IMR-90 (cell line): Measurements from ENCODE around the gene NPTX1. TPM values are rescaled to one million over a fixed set of nuclear protein-coding genes. Genes with fewer than 3 reads are reported as not detected.
A peak's percentile ranks its signal among the peaks of the same experiment; 100 is the strongest.

Source experiments
- ATAC-seq: fragments of 200-7000 bp; cut with Tn5 transposase; 2 replicates; pipeline ENCODE4 v1.9.1; 2020; ENCODE audit warnings: low read depth, mild to moderate bottlenecking, moderate library complexity
- BruUV-seq: library from RNA; stranded (reverse); fragments of 400-500 nt; replicated peaks from 2 replicates; lab custom pipeline; 2021; lab: Mats Ljungman, UMichigan
- CTCF ChIA-PET: fragments of 300-600 bp; formaldehyde crosslinking; extraction: SDS; loops from one replicate; lab custom pipeline; 2021; ENCODE audit warnings: antibody characterized with exemption; lab: Yijun Ruan, JAX
- POLR2A ChIA-PET: fragments of 300-600 bp; sonication (Branson Sonifier 250); formaldehyde crosslinking; loops from one replicate; lab custom pipeline; 2022; ENCODE audit warnings: antibody characterized with exemption; ENCODE audit not compliant: unreplicated experiment; lab: Charles Lee
- DNase-seq: peaks from one replicate; pipeline ENCODE4 v3.0.0; 2013
- H2AFZ ChIP-seq: replicated peaks from 2 replicates; pipeline ENCODE3; 2013; ENCODE audit warnings: low read length, mild to moderate bottlenecking; ENCODE audit not compliant: poor library complexity
- H2AK5ac ChIP-seq: 2 replicates; pipeline ENCODE4 v1.6.1; 2013; ENCODE audit warnings: low read depth, low read length, inconsistent platforms
- H2AK9ac ChIP-seq: replicated peaks from 2 replicates; pipeline ENCODE3; 2013; ENCODE audit warnings: mild to moderate bottlenecking, low read depth, low read length, moderate library complexity; ENCODE audit not compliant: poor library complexity
- H2BK120ac ChIP-seq: 2 replicates; pipeline ENCODE4 v1.6.1; 2013; ENCODE audit warnings: low read depth, low read length, inconsistent platforms
- H2BK15ac ChIP-seq: 3 replicates; pipeline ENCODE4 v1.6.1; 2013; ENCODE audit warnings: low read depth, low read length, inconsistent platforms
- H2BK20ac ChIP-seq: 2 replicates; pipeline ENCODE4 v1.6.1; 2013; ENCODE audit warnings: low read depth, mild to moderate bottlenecking, inconsistent platforms, low read length, moderate library complexity
- H2BK5ac ChIP-seq: 2 replicates; pipeline ENCODE4 v1.6.1; 2013; ENCODE audit warnings: mild to moderate bottlenecking, low read depth, low read length, inconsistent platforms; ENCODE audit not compliant: poor library complexity, severe bottlenecking
- H3K14ac ChIP-seq: replicated peaks from 2 replicates; pipeline ENCODE4 v1.6.1; 2013; ENCODE audit warnings: low read depth, low read length, inconsistent platforms
- H3K18ac ChIP-seq: 2 replicates; pipeline ENCODE4 v1.6.1; 2013; ENCODE audit warnings: low read depth, low read length, control low read depth
- H3K23ac ChIP-seq: 2 replicates; pipeline ENCODE4 v1.6.1; 2013; ENCODE audit warnings: low read depth, low read length, inconsistent platforms
- H3K27ac ChIP-seq: 2 replicates; pipeline ENCODE4 v1.5.1; 2013; ENCODE audit warnings: mild to moderate bottlenecking, control low read depth, low read length; ENCODE audit not compliant: insufficient read depth
- H3K27me3 ChIP-seq: 2 replicates; pipeline ENCODE4 v1.6.1; 2013; ENCODE audit warnings: low read length; ENCODE audit not compliant: control insufficient read depth, insufficient read depth
- H3K36me3 ChIP-seq: 2 replicates; pipeline ENCODE4 v1.6.1; 2013; ENCODE audit warnings: low read length, mixed read lengths; ENCODE audit not compliant: control insufficient read depth, insufficient read depth
- H3K4ac ChIP-seq: 2 replicates; pipeline ENCODE4 v1.6.1; 2013; ENCODE audit warnings: low read depth, low read length, inconsistent platforms
- H3K4me1 ChIP-seq: 2 replicates; pipeline ENCODE4 v1.6.1; 2013; ENCODE audit warnings: low read length, mixed read lengths; ENCODE audit not compliant: control insufficient read depth, insufficient read depth
- H3K4me2 ChIP-seq: 2 replicates; pipeline ENCODE4 v1.6.1; 2013; ENCODE audit warnings: low read depth, mild to moderate bottlenecking, control low read depth, low read length, moderate library complexity
- H3K4me3 ChIP-seq: 2 replicates; pipeline ENCODE4 v1.5.1; 2013; ENCODE audit warnings: low read depth, mild to moderate bottlenecking, control low read depth, low read length, moderate library complexity; ENCODE audit not compliant: insufficient read depth
- H3K56ac ChIP-seq: 2 replicates; pipeline ENCODE4 v1.6.1; 2013; ENCODE audit warnings: low read length, inconsistent platforms; ENCODE audit not compliant: insufficient read depth; ENCODE audit errors: extremely low read depth
- H3K79me1 ChIP-seq, 2 experiments: 2 replicates each; pipeline ENCODE4 v1.6.1; 2013; ENCODE audit warnings: low read length in 2 of 2, inconsistent platforms in 1 of 2, low read depth in 1 of 2
- H3K9ac ChIP-seq: 2 replicates; pipeline ENCODE4 v1.6.1; 2013; ENCODE audit warnings: low read depth, low read length, control low read depth
- H3K9me1 ChIP-seq: 2 replicates; pipeline ENCODE4 v1.6.1; 2013; ENCODE audit warnings: low read length, inconsistent platforms; ENCODE audit not compliant: insufficient read depth
- H3K9me3 ChIP-seq: 2 replicates; pipeline ENCODE4 v1.6.1; 2013; ENCODE audit warnings: low read length; ENCODE audit not compliant: control insufficient read depth, insufficient read depth
- H4K20me1 ChIP-seq: 2 replicates; pipeline ENCODE4 v1.6.1; 2013; ENCODE audit warnings: low read length, inconsistent platforms; ENCODE audit not compliant: insufficient read depth
- H4K5ac ChIP-seq: 2 replicates; pipeline ENCODE4 v1.6.1; 2013; ENCODE audit warnings: mild to moderate bottlenecking, low read depth, low read length, control low read depth
- H4K8ac ChIP-seq, 2 experiments: 2 replicates each; pipeline ENCODE4 v1.6.1; 2013; ENCODE audit warnings: low read depth in 2 of 2, low read length in 2 of 2, control low read depth in 1 of 2, inconsistent platforms in 1 of 2
- H4K91ac ChIP-seq: 2 replicates; pipeline ENCODE4 v1.6.1; 2013; ENCODE audit warnings: low read depth, low read length, inconsistent platforms; ENCODE audit not compliant: insufficient read depth
- MAZ ChIP-seq: IDR thresholded peaks from 2 replicates; pipeline ENCODE4 v1.6.1; 2012; ENCODE audit warnings: low read depth, mild to moderate bottlenecking, low read length, improper control_type of control experiment, moderate library complexity, borderline replicate concordance
- MXI1 ChIP-seq: IDR thresholded peaks from 2 replicates; pipeline ENCODE4 v1.6.1; 2012; ENCODE audit warnings: low read depth, mild to moderate bottlenecking, low read length, moderate library complexity, borderline replicate concordance
- NFE2L2 ChIP-seq: fragments of 150-350 bp; IDR thresholded peaks from 2 replicates; pipeline ENCODE4 v1.6.1; 2016; ENCODE audit warnings: low read depth, mild to moderate bottlenecking, low read length
- POLR2A ChIP-seq: IDR thresholded peaks from 2 replicates; pipeline ENCODE4 v1.6.1; 2012; ENCODE audit warnings: mild to moderate bottlenecking, low read depth, low read length
- RCOR1 ChIP-seq: IDR thresholded peaks from 2 replicates; pipeline ENCODE4 v1.6.1; 2012; ENCODE audit warnings: mild to moderate bottlenecking, low read length, improper control_type of control experiment; ENCODE audit not compliant: insufficient replicate concordance
- RFX5 ChIP-seq: IDR thresholded peaks from 2 replicates; pipeline ENCODE4 v1.8.0; 2012; ENCODE audit warnings: low read depth, mild to moderate bottlenecking, low read length, moderate library complexity
- SMC3 ChIP-seq: fragments of 150-350 bp; IDR thresholded peaks from 2 replicates; pipeline ENCODE4 v1.6.1; 2016; ENCODE audit warnings: low read depth, mild to moderate bottlenecking, antibody characterized with exemption, low read length, moderate library complexity
- WGBS, 2 experiments: methylation state at CpG; one replicate each; pipeline versions ENCODE4 v1.1.5 to v1.1.7; 2013; ENCODE audit warnings: missing lambda C conversion rate in 2 of 2; ENCODE audit not compliant: insufficient read length in 1 of 2; ENCODE audit errors: extremely low coverage in 2 of 2; 5-methylcytosine and 5-hydroxymethylcytosine counted together
- dilution Hi-C: fragments of 300-500 bp; cut with HindIII; formaldehyde crosslinking; loops from one replicate; pipeline ENCODE4 v1.14.3; 2018; ENCODE audit warnings: low sequenced_read_pairs; ENCODE audit not compliant: unreplicated experiment
- in situ Hi-C: fragments of 300-500 bp; cut with MboI; formaldehyde crosslinking; loops from 3 replicates; pipeline ENCODE4 v1.14.3; 2019; ENCODE audit warnings: low sequenced_read_pairs, inconsistent platforms, mixed read lengths
- intact Hi-C: fragments of 100-400 bp; cut with micrococcal nuclease; formaldehyde crosslinking; loops from 2 replicates; pipeline ENCODE4 v1.10.0; 2022
- polyA plus RNA-seq, 3 experiments: library from polyadenylated mRNA; depleted of rRNA; stranded (reverse); fragments of >200 nt; gene quantifications; 2 replicates each; pipeline ENCODE4 v1.2.3, GENCODE V29; 2012; ENCODE audit warnings: low replicate concordance in 1 of 3
- total RNA-seq: library from RNA; depleted of rRNA; stranded (reverse); fragments of >200 nt; gene quantifications from 2 replicates; pipeline ENCODE4 v1.2.3, GENCODE V29; 2012
- TF ChIP-seq, protein P1 (sequence below): fragments of 150-350 bp; IDR thresholded peaks from 2 replicates; pipeline ENCODE4 v1.6.1; 2017; ENCODE audit warnings: mild to moderate bottlenecking, antibody characterized with exemption, low read length, low read depth
- TF ChIP-seq, protein P2 (sequence below): fragments of 150-350 bp; IDR thresholded peaks from 2 replicates; pipeline ENCODE4 v1.6.1; 2016; ENCODE audit warnings: low read depth, mild to moderate bottlenecking, low read length, moderate library complexity, borderline replicate concordance

NPTX1 gene
- total and polyA plus RNA-seq, 2 of the 4 experiments (the other 2 are of a cell fraction), result 20.8 to 39.5 TPM

DNA sequence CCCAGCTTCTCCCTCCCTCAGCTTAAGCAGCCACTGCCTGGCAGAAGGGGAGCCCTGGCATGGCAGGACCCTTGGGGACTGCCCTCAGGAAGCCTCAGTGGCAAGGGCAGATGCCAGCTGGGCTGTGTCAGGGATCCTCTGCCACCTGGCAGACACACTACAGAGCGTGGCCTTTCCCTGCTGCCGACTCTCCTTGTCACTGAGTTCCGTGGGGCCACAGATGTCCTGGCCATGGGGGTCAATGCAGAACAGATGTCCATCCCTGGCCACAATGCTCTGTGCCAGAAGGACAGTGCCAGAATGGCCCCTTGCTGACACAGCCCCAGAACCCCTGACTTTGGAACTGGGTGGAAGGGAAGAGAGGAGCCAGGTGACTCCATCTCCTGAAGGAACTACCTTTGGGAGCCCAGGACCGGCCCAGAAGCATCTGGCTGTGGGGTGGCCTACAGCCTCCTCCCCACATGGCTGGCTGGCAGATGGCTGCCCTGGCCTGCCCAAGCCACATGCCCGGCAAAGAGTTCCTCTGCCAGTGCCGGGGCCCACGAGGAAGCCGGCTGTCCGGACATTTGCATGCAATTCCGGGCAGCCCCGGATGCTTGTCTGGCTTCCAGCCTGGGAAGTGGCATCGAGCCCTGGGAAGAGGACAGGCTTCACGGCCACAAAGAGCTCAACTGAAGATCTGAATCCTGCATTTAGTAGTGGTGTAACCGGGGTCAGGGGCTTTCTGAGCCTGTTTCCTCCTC, 24.1 kb downstream of the NPTX1 start:
- no peak overlapping the region for H3K4ac ChIP-seq
- H3K36me3 ChIP-seq, result no peaks in the 10 kb centered on the region
- no peaks in the 10 kb centered on the region; the same call in 1 of the 2 replicates for H3K27me3 ChIP-seq
- H2AFZ ChIP-seq, result peak overlapping the region; percentile 8
- dilution Hi-C loops (no loop called here), in situ Hi-C loops (no loop called here), intact Hi-C loops (no loop called here)
- H2BK15ac ChIP-seq, result no peak overlapping the region; the same call in 2 of the 3 replicates
- no peak overlapping the region for H4K8ac ChIP-seq
- no TSS peak for BruUV-seq
- TF ChIP-seq, protein P1, sequence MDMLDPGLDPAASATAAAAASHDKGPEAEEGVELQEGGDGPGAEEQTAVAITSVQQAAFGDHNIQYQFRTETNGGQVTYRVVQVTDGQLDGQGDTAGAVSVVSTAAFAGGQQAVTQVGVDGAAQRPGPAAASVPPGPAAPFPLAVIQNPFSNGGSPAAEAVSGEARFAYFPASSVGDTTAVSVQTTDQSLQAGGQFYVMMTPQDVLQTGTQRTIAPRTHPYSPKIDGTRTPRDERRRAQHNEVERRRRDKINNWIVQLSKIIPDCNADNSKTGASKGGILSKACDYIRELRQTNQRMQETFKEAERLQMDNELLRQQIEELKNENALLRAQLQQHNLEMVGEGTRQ, result no peak
- TF ChIP-seq MXI1, result no peak
- TF ChIP-seq MAZ, result no peak
- TF ChIP-seq, protein P2, sequence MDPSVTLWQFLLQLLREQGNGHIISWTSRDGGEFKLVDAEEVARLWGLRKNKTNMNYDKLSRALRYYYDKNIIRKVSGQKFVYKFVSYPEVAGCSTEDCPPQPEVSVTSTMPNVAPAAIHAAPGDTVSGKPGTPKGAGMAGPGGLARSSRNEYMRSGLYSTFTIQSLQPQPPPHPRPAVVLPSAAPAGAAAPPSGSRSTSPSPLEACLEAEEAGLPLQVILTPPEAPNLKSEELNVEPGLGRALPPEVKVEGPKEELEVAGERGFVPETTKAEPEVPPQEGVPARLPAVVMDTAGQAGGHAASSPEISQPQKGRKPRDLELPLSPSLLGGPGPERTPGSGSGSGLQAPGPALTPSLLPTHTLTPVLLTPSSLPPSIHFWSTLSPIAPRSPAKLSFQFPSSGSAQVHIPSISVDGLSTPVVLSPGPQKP, result no peak
- no peak for TF ChIP-seq SMC3
- no peak for TF ChIP-seq RCOR1
- TF ChIP-seq NFE2L2, result no peak
- no peak for TF ChIP-seq POLR2A
- no peak for TF ChIP-seq RFX5
- H3K4me1 ChIP-seq, result peaks cover 20% of the 10 kb centered on the region
- H4K20me1 ChIP-seq, result no peaks in the 10 kb centered on the region; the same call in 1 of the 2 replicates
- no peak overlapping the region for H3K23ac ChIP-seq
- ChIA-PET POLR2A (no interaction called here), CTCF (no interaction called here)
- H3K14ac ChIP-seq, result no peak overlapping the region
- WGBS, 2 experiments, result 82% methylated on average over 8 of the region's 14 CpGs; no CpG with 5 or more reads in 1 of the 2 experiments
- H2BK120ac ChIP-seq, result no peak overlapping the region
- H3K4me2 ChIP-seq, result no peak overlapping the region
- H3K9me3 ChIP-seq, result no peaks in the 10 kb centered on the region
- ATAC-seq (no peak), DNase-seq (no peak)
- H3K9ac ChIP-seq, result no peak overlapping the region
- peaks cover 6 to 26% of the 10 kb centered on the region in 2 experiments; a peak in 3 of 4 replicates for H3K79me1 ChIP-seq
- no peak overlapping the region for H3K56ac ChIP-seq
- H4K5ac ChIP-seq, result no peak overlapping the region
- H4K91ac ChIP-seq, result no peak overlapping the region
- no peak overlapping the region for H2BK5ac ChIP-seq
- peaks cover 18% of the 10 kb centered on the region for H3K9me1 ChIP-seq
- H2AK9ac ChIP-seq, result no peak overlapping the region
- no peak overlapping the region for H3K4me3 ChIP-seq
- H3K27ac ChIP-seq, result no peak overlapping the region
- peak overlapping the region; percentile 40 for H2AK5ac ChIP-seq
- 0 out of 2 replicates have a peak overlapping the region, but pooled peaks have one; percentile 4 for H2BK20ac ChIP-seq
- H3K18ac ChIP-seq, result no peak overlapping the region
